ENCODE measurements around the gene HDAC4. TPM values are rescaled to one million over a fixed set of nuclear protein-coding genes. Genes with fewer than 3 reads are reported as not detected.

HDAC4 gene
- total RNA-seq, 4 donors from 2014 or later, result 12.9 to 91.6 (median 39.8) TPM

DNA sequence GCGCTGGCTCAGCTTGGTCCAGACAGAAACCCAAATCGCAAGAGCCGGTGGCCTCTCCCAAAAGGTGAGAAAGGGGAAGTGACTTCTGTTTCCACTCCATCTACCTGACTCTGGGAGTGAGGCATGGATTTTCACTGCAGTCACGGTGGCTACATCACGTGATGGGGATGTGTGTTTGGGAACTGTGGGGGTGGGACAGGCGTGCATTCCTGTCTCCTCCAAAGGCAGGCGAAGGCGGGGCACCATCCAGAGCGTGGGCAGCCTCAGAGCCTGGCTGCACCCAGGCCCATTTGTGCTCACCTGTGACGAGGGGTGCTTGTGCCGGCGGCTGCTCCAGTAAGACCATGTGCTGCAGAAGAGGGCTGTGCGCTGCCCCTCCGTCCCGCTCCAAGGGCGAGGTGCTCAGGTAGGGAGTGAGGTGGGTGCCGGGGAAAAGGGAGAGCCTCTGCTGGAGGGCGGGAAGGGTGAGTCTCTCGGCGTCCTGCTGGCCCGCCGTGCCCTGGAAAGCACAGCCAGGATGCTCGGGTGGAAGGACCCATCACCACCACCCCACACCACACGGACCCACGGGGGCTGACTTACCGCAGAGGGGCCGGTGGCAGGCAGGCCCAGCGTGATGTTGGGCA is 266.8 kb downstream of the HDAC4 start:
- intact Hi-C loops (cut with DNase I), result no loop called here
- Histone ChIP-seq H3K27me3 (no peaks in the 10 kb centered on the region), H3K27ac (no peak overlapping the region), H3K4me3 (replicated peaks in 1 of 3) (no peak overlapping the region), H3K4me1 (no peaks in the 10 kb centered on the region), H3K9me3 (no peaks in the 10 kb centered on the region), H3K36me3 (peaks cover 6 to 19% of the 10 kb centered on the region in 2 donors)
- 90 to 93% methylated on average over 19 to 25 of the region's 28 CpGs for WGBS, 2 donors
- no peak for DNase-seq
- TF ChIP-seq, protein P1, sequence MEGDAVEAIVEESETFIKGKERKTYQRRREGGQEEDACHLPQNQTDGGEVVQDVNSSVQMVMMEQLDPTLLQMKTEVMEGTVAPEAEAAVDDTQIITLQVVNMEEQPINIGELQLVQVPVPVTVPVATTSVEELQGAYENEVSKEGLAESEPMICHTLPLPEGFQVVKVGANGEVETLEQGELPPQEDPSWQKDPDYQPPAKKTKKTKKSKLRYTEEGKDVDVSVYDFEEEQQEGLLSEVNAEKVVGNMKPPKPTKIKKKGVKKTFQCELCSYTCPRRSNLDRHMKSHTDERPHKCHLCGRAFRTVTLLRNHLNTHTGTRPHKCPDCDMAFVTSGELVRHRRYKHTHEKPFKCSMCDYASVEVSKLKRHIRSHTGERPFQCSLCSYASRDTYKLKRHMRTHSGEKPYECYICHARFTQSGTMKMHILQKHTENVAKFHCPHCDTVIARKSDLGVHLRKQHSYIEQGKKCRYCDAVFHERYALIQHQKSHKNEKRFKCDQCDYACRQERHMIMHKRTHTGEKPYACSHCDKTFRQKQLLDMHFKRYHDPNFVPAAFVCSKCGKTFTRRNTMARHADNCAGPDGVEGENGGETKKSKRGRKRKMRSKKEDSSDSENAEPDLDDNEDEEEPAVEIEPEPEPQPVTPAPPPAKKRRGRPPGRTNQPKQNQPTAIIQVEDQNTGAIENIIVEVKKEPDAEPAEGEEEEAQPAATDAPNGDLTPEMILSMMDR (IDR thresholded peaks at IDR 0.05), result no peak
- TF ChIP-seq POLR2A (IDR thresholded peaks at IDR 0.05), result no peak

DNA sequence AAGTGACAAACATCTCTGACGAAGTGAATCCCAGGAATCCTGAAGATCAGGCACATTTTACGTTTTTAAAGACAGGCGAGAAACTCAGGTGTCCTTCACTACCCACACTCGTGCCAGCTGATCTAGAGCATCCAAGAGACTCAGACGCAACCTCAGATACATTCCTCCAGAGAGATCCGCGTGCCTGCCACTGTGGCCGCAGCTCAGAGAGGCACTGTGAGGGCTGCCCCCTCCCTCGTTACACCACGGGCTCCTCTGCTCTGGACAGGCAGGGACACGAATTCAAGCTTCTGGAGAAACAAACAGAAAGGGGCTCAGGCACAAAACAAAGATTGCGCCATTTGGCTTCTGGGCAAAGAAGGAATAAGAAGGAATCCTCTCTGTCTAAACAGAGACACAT is 268.0 kb downstream of the HDAC4 start:
- H3K27me3 ChIP-seq, result no peaks in the 10 kb centered on the region
- H3K36me3 ChIP-seq, result peaks cover 3 to 14% of the 10 kb centered on the region in 2 donors
- DNase-seq, result no peak
- H3K4me3 ChIP-seq (replicated peaks in 1 of 3), result no peak overlapping the region
- TF ChIP-seq POLR2A (IDR thresholded peaks at IDR 0.05), result no peak
- TF ChIP-seq, protein P1 (IDR thresholded peaks at IDR 0.05), result no peak
- H3K9me3 ChIP-seq, result no peaks in the 10 kb centered on the region
- H3K27ac ChIP-seq, result no peak overlapping the region
- intact Hi-C loops (cut with DNase I), result no loop called here
- H3K4me1 ChIP-seq, result no peaks in the 10 kb centered on the region
- WGBS, 2 donors, result 87 to 96% methylated on average over 12 of the region's 12 CpGs

DNA sequence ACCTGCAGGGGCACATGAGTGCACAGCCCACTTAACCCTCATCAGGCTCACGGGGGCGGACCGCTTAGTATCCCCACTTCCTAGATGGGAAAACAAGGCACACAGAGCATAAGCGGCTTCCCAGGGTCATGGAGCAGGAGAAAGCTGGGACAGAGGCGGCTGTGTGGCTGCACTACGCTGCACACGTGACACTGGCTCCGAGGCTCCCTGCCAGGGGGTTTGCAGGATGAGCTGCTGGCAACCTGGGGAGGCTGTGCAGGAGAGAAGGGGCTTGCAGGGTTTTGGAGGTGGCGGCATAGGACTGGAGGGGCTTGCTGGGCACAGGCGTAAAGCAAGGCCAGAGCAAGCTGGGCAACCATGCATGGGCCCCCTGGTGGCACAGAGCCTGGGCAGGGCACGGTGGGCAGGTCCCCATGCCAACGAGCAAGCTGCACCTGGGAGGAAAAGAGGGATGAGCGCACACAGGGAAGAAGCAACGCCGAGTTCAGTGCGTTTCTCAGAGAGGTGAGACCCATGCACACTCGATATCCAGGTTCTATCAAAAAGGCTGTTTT is 268.6 kb downstream of the HDAC4 start:
- intact Hi-C loops (cut with DNase I), result no loop called here
- H3K4me3 ChIP-seq (replicated peaks in 1 of 3), result no peak overlapping the region
- H3K4me1 ChIP-seq, result no peaks in the 10 kb centered on the region
- DNase-seq, result no peak
- peaks cover 3 to 14% of the 10 kb centered on the region in 2 donors for H3K36me3 ChIP-seq
- no peak overlapping the region for H3K27ac ChIP-seq
- no peaks in the 10 kb centered on the region for H3K9me3 ChIP-seq
- no peaks in the 10 kb centered on the region for H3K27me3 ChIP-seq
- TF ChIP-seq POLR2A (IDR thresholded peaks at IDR 0.05), result no peak
- TF ChIP-seq, protein P1 (IDR thresholded peaks at IDR 0.05), result no peak
- WGBS, 2 donors, result 89 to 95% methylated on average over 16 to 17 of the region's 17 CpGs

DNA sequence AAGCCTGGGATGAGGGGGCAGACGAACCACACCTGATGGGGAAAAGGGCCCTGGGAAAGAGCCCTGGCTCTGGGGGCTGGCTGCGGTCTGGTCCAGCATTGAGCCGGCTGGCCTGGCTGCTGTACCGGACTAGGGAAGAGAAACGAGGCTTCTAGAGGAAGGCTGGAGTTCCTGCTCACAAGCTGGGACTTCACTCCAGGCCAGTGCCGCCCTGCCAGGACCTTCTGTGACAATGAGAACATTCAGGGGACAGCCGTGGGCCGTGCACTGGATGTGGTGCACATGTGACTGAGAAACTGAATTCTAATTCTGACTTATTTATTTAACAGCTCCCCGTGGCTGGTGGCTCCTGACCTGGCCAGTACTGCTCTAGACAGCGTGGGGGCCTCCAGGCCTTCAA is 269.3 kb downstream of the HDAC4 start:
- no peak overlapping the region for H3K27ac ChIP-seq
- H3K4me1 ChIP-seq, result no peaks in the 10 kb centered on the region
- H3K36me3 ChIP-seq, result peaks cover 7 to 14% of the 10 kb centered on the region in 2 donors
- no peaks in the 10 kb centered on the region for H3K27me3 ChIP-seq
- no peak for DNase-seq
- 88 to 92% methylated on average over 10 of the region's 10 CpGs for WGBS, 2 donors
- intact Hi-C loops (cut with DNase I), result no loop called here
- TF ChIP-seq POLR2A (IDR thresholded peaks at IDR 0.05), result no peak
- TF ChIP-seq, protein P1 (IDR thresholded peaks at IDR 0.05), result no peak
- no peak overlapping the region for H3K4me3 ChIP-seq (replicated peaks in 1 of 3)
- no peaks in the 10 kb centered on the region for H3K9me3 ChIP-seq

DNA sequence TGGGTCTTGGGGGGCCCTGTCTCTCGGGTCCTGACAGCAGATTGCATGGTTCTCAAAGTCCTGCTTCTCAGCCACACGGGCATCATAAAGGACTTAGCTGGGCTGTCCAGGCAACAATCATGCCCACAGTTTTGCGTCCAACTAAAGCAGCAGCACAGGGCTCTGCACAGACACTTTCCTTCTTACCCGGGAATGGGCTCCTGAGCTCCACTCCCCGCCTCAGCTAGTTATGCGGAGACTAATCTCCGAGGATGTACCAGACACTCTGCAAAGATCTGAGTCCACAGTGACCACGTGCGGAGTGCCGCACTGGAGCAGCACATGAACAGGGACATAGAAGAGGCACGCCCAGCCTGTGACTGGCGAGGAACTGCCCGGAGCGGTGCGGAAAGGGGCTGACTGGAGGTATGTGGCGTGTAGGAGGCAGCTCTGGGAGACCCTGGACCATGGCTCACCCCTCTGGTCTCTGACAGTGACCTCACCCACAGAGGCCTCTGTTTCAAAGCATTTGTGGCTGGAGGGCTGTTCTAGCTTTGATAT is 270.0 kb downstream of the HDAC4 start:
- Histone ChIP-seq H3K4me1 (no peaks in the 10 kb centered on the region), H3K36me3 (peaks cover 12 to 20% of the 10 kb centered on the region in 2 donors), H3K27me3 (no peaks in the 10 kb centered on the region), H3K27ac (no peak overlapping the region), H3K9me3 (no peaks in the 10 kb centered on the region), H3K4me3 (replicated peaks in 1 of 3) (no peak overlapping the region)
- intact Hi-C loops (cut with DNase I), result no loop called here
- WGBS, 2 donors, result 92 to 94% methylated on average over 15 to 16 of the region's 16 CpGs
- no peak for DNase-seq
- TF ChIP-seq, protein P1 (IDR thresholded peaks at IDR 0.05), result no peak
- no peak for TF ChIP-seq POLR2A (IDR thresholded peaks at IDR 0.05)
